Measurements from ENCODE around the gene VAV1.
"Not testable (repeated sequence)": the region's sequence is repeated elsewhere in the genome, so short reads cannot be mapped to it uniquely, and the experiment has no call there.

VAV1 gene

DNA sequence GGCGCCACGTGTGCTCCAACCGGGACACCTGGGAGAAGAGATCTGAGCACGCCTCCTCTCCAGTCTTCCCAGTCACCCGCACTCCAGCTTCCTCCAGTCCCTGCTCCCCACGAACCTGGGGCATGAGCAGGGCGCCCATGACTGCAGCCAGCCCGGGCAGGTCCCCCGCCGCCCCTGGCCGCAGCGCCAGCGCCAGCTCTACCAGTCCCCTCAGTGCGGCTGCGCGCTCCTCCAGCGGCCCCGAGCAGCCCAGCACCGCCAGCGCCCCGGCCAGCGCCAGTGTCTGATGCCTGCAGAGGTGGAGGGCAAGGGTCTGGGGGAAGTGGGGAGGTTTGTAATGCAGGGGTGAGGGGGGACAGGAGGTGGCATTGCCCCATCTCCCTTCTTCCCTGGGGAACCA, 18.4 kb upstream of the VAV1 start:
- H3K27ac ChIP-seq: no peak overlapping the region
- TF ChIP-seq, protein P1, sequence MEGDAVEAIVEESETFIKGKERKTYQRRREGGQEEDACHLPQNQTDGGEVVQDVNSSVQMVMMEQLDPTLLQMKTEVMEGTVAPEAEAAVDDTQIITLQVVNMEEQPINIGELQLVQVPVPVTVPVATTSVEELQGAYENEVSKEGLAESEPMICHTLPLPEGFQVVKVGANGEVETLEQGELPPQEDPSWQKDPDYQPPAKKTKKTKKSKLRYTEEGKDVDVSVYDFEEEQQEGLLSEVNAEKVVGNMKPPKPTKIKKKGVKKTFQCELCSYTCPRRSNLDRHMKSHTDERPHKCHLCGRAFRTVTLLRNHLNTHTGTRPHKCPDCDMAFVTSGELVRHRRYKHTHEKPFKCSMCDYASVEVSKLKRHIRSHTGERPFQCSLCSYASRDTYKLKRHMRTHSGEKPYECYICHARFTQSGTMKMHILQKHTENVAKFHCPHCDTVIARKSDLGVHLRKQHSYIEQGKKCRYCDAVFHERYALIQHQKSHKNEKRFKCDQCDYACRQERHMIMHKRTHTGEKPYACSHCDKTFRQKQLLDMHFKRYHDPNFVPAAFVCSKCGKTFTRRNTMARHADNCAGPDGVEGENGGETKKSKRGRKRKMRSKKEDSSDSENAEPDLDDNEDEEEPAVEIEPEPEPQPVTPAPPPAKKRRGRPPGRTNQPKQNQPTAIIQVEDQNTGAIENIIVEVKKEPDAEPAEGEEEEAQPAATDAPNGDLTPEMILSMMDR (conservative IDR thresholded peaks at IDR 0.05): no peak
- no peak for TF ChIP-seq ZFX (IDR thresholded peaks at IDR 0.05)

DNA sequence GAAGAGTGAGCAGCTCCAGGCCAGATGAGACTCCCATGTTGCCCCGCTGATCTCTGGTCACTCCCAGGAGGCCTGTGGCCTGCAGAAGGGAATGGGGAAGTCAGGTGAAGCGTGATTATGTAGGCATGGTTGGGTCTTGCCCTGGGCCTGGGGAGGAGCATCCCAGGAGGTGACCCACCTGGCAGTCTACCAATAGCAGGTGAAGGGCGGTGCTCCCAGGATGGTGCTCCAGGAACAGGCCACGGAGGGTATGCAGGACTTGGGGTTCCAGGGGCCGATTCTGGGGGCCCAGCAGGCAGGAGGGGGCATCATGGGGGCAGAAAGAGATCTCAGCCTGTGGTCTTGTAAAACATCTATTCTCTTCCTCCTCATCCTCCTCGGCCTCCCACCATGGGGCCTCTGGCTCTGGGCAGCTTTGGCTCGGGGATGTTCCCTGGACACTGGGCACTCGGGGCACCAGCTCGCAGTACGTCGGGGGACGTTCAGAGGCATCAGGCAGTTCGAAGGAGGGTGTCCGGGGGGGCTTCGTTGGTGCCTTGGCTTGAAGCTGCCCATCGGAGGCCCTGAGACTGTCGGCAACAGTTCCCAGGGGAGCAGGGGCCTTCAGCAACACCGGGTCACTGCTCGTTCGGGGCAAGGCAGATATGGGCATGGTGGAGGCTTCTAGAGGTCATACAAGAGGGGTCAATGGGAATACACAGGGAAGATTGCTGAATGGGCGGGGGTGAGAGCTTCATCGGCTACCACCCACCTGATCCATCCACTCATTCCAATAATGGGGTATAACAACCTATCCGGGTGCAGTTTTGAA, 17.6 kb upstream of the VAV1 start:
- TF ChIP-seq, protein P1 (conservative IDR thresholded peaks at IDR 0.05): no peak
- no peak for TF ChIP-seq ZFX (IDR thresholded peaks at IDR 0.05)
- H3K27ac ChIP-seq: no peak overlapping the region

DNA sequence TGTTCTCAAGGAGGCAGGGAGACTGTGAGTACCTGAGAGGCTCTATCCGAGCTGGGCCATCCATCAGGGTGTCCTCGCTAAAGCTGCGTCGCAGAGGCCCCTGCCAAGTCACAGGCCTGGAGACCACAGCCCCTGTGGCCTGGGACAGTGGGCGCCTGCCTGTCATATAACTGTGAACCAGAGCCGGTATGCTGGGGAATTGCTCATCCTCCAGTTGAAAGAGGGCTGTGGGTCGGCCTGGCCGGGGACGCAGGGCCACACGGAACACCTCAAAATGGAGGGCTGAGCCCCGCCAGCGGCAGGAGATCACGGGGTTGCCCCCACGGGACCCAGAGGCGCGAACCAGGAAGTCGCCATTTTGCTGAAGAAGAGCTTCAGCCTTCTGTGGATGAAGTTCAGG, 11.9 kb upstream of the VAV1 start:
- no peak overlapping the region for H3K27ac ChIP-seq
- TF ChIP-seq ZFX (IDR thresholded peaks at IDR 0.05): no peak
- TF ChIP-seq, protein P1 (conservative IDR thresholded peaks at IDR 0.05): no peak

DNA sequence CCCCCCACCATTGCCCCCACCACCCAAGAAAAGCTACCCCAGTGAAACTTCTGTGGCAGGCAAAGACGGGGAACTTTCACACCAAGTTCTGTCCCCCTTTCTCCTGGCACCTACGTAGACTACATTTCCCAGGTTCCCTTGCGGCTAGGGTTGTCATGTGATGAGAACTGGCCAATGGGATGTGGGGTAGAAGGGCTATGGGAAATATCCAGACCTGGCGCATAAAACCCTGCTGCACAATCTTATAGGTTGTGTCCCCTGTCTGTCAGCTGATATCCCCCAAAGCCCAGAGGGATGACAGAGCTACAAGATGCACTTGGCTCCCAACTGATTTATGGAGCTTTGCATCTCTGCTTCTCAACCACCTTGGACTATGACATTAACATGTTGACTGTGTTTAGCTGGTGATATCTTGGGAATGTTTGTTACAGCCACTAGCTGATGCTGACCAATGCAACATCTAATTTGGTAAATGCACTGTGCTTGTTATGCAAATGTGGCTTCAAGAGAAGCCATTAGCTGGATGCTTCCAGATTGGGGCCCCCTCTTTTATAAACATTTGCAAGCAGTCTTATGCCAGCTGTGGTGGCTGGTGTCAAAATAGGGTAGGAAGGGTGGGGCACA, 11.3 kb upstream of the VAV1 start:
- TF ChIP-seq, protein P1 (conservative IDR thresholded peaks at IDR 0.05): no peak
- no peak for TF ChIP-seq ZFX (IDR thresholded peaks at IDR 0.05)
- H3K27ac ChIP-seq: no peak overlapping the region

DNA sequence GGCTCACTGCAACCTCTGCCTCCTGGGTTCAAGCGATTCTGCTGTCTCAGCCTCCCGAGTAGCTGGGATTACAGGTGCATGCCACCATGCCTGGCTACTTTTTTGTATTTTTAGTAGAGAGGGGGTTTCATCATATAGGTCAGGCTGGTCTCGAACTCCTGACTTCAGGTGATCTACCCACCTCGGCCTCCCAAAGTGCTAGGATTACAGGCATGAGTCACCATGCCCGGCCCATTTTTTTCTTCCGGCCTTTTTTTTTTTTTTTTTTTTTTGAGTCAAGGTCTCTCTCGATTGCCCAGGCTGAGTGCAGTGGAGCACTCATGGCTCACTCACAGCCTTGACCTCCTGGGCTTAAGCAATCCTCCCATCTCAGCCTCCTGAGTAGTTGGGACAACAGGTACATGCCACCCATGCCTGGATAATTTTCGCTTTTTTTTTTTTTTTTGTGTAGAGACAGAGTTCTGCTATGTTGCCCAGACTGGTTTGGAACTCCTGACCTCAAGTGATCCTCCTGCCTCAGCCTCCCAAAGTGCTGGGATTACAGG, 10.2 kb upstream of the VAV1 start:
- H3K27ac ChIP-seq: not testable (repeated sequence)

DNA sequence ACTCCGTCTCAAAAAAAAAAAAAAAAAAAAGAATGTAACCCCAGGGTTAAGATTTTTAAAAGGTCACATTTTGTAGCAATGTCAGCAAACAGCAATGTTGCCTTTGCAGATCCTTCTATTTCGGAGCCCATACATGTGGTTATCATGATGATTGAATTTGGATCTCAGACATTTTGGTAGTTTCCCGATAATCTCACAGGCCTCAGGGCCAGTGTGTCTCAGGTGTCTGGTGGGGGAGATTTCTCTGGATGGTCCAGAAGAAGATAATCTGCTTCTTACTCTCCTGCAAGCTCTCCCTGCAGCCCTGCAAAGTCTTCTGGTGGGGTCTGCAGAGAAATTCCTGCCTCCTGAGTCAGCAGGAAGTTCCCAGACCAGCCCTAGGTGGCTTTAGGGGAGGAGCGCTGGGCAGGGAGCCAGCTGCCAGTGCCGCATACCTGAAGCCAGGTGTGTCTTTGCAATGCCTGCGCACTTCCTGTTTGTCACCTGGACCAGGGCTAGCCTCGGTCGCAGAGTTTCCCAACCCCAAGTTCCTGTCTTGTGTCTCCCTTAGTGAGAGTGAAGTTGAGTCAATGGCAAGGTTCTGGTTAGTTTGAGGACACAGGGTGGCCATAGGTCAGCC, 6.7 kb upstream of the VAV1 start:
- TF ChIP-seq ZFX (IDR thresholded peaks at IDR 0.05): no peak
- TF ChIP-seq, protein P1 (conservative IDR thresholded peaks at IDR 0.05): no peak
- H3K27ac ChIP-seq: peak overlapping the region; percentile 20

DNA sequence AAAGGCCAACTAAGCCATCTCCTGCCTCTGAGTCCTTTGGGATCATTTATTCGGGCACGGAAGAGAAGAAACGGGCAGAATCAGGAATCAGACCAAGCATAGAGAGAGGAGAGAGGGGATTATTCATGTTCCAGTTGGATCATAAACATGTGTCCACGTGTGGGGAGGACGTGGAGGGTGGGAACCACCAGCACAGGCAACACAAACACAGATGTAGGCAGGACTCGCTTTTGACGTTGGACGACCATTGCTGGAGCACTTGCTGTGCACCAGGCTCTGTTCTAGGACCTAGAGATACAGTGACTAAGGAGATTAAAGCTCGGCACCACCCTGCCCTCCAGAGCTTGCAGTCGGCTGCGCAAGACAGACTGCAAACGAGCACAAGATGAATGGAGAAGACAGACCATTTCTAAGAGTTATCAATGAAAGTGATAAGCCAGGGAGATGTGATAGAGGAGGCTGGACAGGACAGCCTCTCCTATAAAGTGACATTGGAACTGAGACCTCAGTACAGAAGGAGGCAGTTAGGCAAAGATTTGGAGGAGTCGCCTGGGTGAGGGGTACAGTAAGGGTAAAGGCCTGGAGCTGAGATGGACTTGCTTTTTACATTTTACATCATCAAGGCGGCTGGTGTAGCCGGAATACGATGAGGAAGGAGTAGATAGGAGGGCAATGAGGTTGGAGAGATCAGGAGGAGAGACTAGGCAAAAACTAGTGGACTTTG, 6.0 kb upstream of the VAV1 start:
- TF ChIP-seq, protein P1 (conservative IDR thresholded peaks at IDR 0.05): no peak
- TF ChIP-seq ZFX (IDR thresholded peaks at IDR 0.05): no peak
- peak overlapping the region; percentile 20 for H3K27ac ChIP-seq

Data from C4-2B (cell line).